HG03439 (cell line): ENCODE data around the gene NT5C1B.

Experiments
- ATAC-seq: cut with Tn5 transposase; IDR thresholded peaks from one replicate; pipeline ENCODE4 v1.9.1; 2021; ENCODE audit warnings: mild to moderate bottlenecking, moderate library complexity; ENCODE audit not compliant: unreplicated experiment

NT5C1B gene

GRCh38 chr2:18518116-18519111, 71.0 kb downstream of the NT5C1B start:
- no peak for ATAC-seq

GRCh38 chr2:18517386-18517785, 72.0 kb downstream of the NT5C1B start:
- ATAC-seq: no peak

- no peak for ATAC-seq
Observed at GRCh38 chr2:18516112-18516511, 73.3 kb downstream of the NT5C1B start.

DNA sequence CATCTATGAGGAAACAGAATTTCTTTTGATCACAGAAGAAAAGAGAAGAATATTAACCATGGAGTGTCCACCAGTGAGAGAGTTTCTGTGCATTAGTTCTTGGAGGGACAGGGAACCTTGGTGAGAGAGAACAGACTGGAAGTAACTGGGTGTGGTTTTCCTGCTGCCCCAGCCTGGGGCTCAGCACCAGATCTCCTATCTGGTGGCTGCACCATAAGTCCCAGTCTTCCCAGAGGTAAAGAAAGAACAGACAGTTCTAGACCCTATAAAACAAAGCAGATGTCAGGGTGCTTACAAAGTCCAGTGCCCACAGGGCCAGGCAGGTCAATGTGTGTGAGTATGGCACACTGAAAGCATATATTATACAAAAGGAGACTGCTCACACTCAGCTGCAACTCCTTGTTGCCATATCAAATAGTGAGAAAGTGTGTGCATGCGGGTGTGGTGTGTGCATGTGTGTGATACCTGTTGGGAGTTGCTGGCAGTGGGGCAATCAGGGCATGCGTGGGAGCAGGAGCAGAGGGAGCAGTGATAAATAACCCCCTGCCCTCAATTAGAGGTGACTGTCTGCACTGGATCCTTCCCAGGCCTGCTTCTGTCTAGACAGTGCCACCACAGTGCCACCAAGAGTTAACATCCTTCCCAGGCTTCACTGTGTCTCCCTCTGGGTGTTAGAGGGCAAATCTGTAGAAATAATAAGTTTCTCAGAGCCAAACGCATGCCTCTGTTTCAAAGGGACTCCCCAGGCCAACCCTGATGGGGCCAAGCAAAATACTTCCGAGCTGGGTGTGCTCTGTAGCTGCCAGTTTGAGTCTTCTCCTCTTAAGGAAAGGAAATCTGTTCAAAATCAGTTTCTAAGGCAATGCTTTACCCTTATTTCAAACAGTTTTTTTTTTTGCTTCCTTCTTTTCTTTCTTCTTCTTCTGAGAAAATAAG, 74.6 kb downstream of the NT5C1B start:
- ATAC-seq: no peak
